HEK293 (cell line): ENCODE measurements around the gene WWC1.

Experiments
- HOXC10 ChIP-seq: sonication (generic); formaldehyde crosslinking; IDR thresholded peaks from 2 replicates; pipeline ENCODE4 v1.8.1; 2023; ENCODE audit warnings: mild to moderate bottlenecking, missing genetic modification reagents
- KLF7 ChIP-seq: fragments of 450-650 bp; formaldehyde crosslinking; IDR thresholded peaks from 2 replicates; pipeline ENCODE4 v1.5.1; 2016; ENCODE audit warnings: missing biosample characterization, missing genetic modification characterization, borderline replicate concordance

DNA sequence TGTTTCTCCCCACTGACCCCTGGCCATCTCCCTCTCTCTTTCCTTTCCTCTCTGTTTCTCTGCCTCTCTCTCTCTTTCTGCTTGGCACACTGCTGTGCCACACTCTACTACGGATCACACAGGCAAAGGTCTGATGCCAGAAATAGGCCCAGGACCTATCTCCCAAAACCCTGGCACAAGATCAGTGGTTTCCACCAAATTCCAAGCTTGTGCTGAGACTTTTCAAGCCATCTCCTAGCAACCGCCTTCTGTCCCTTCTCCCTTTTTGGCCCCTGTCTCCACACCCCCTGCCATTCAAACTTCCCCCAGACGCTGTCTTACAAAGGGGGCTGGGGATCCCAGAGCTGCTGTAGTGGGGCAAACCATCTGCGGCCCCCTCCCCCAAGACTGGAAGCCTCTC lies 156.4 kb downstream of the WWC1 start:
- TF ChIP-seq HOXC10 (CRISPR knock-in tag), result no peak
- TF ChIP-seq KLF7 (tag by site-specific recombination), result no peak
